Right cardiac atrium (tissue), 5 donors: Measurements from ENCODE around the gene FAM98C. TPM values are rescaled to one million over a fixed set of nuclear protein-coding genes. Genes with fewer than 3 reads are reported as not detected.

Experiments used
- ATAC-seq, 2 donors: fragments of 200-7000 bp; cut with Tn5 transposase; one replicate each; pipeline versions ENCODE4 v1.8.0 to v1.9.1; 2020; ENCODE audit warnings: moderate library complexity in 2 of 2, mild to moderate bottlenecking in 1 of 2
- DNase-seq, 3 donors: peaks; one replicate each; pipeline ENCODE4 v3.0.0-alpha.2; 2020
- H3K27ac ChIP-seq: one replicate; pipeline ENCODE4 v1.5.1; 2013; ENCODE audit warnings: mild to moderate bottlenecking, low read length, control low read depth, moderate library complexity
- H3K27me3 ChIP-seq: one replicate; pipeline ENCODE4 v1.6.1; 2013; ENCODE audit not compliant: control insufficient read depth, insufficient read depth
- H3K4me1 ChIP-seq: one replicate; pipeline ENCODE4 v1.6.1; 2013; ENCODE audit warnings: low read length; ENCODE audit not compliant: control insufficient read depth, insufficient read depth
- H3K4me3 ChIP-seq: one replicate; pipeline ENCODE4 v1.5.1; 2013; ENCODE audit warnings: low read length, control low read depth
- H3K9me3 ChIP-seq: one replicate; pipeline ENCODE4 v1.6.1; 2013; ENCODE audit warnings: low read length; ENCODE audit not compliant: control insufficient read depth
- WGBS: extraction: QIAGEN DNeasy Blood & Tissue Kit; methylation state at CpG from one replicate; pipeline ENCODE4 v1.1.7; 2013; 5-methylcytosine and 5-hydroxymethylcytosine counted together
- intact Hi-C, 4 donors: fragments of 100-400 bp; cut with DNase I; formaldehyde crosslinking; loops; one replicate each; pipeline versions ENCODE4 v1.11.0 to v1.14.0; 2022 to 2023
- polyA plus RNA-seq: library from polyadenylated mRNA; stranded (reverse); fragments of 200-250 nt; gene quantifications from one replicate; pipeline ENCODE4 v1.2.3, GENCODE V29; 2013
- total RNA-seq, 4 donors: library from RNA; stranded (reverse); fragmentation: NEBNext Ultra II Directional; extraction: Animal tissue kit (Norgen Biotek cat#: 25700); gene quantifications; one replicate each; pipeline ENCODE4 v1.2.1, GENCODE V29; 2021
- donor health status: healthy with polysubstance abuse.
- donor health status: DM: no; HTN: yes; CAD: no.
- donor health status: DM: no; HTN: no; CAD: no.
- donor health status: DM: no; HTN: yes; CAD: no; lungs with severe emphysema.
- donor health status: DM: yes; HTN: yes; CAD: no.

The FAM98C gene
- total and polyA plus RNA-seq, 5 donors, result 10.3 to 16.7 (median 11.6) TPM

DNA sequence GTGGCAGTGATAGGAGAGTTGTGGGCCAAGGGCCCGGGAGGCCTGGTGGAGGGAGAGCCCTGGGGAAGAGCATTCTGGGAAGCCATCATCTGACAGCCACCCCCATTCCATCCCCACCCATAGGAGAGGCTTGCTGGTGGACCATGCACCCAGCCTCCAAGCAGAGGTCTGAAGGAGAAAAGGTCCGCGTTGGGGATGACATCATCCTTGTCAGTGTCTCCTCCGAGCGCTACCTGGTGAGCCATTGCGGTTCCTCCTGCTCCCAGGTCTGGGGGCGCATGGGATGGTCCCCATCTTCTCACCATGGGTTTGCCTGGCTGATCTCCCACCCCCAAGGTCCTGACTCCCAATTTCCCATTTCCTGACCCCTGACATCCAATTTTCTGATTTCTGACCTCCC lies 41.1 kb downstream of the FAM98C start:
- intact Hi-C loops, result no loop called here
- no peak for ATAC-seq
- no peaks in the 10 kb centered on the region for H3K9me3 ChIP-seq
- no peak for DNase-seq
- H3K4me1 ChIP-seq, result no peaks in the 10 kb centered on the region
- no peaks in the 10 kb centered on the region for H3K27me3 ChIP-seq
- no peak overlapping the region for H3K4me3 ChIP-seq
- no peak overlapping the region for H3K27ac ChIP-seq
- 84% methylated on average over 7 of the region's 7 CpGs for WGBS

- Histone ChIP-seq H3K27ac (no peak overlapping the region), H3K4me3 (no peak overlapping the region), H3K4me1 (no peaks in the 10 kb centered on the region), H3K9me3 (no peaks in the 10 kb centered on the region), H3K27me3 (no peaks in the 10 kb centered on the region)
- DNase-seq, result no peak
- ATAC-seq, result no peak
- intact Hi-C loops, result no loop called here
- WGBS, result 95% methylated on average over 7 of the region's 7 CpGs
Measured at GRCh38 chr19:38445362-38445761, 42.5 kb downstream of the FAM98C start.

- Histone ChIP-seq H3K27me3 (no peaks in the 10 kb centered on the region), H3K4me3 (no peak overlapping the region), H3K9me3 (no peaks in the 10 kb centered on the region), H3K27ac (no peak overlapping the region), H3K4me1 (no peaks in the 10 kb centered on the region)
- ATAC-seq, result no peak
- intact Hi-C loops, result no loop called here
- 92% methylated on average over 9 of the region's 9 CpGs for WGBS
- no peak for DNase-seq
Measured at GRCh38 chr19:38448225-38448624, 45.3 kb downstream of the FAM98C start.

DNA sequence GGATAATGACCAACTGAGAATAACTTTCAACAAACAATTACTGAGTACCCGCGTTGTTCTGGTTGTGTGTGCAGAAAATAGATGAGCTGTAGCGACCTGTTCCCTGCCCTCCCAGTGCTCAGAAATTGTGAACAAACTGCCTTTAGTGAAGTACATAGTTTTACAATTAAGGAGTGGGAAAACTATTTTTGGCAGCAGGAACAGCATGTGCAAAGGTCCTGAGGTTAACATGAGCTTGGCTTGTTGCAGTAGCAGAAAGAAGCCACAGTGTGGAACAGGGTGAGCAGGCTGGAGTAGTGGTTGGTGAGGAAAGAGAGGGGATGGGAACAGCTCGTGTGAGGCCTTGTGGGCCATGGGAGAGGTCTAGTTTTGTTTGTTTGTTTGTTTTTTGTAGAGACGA lies 46.6 kb downstream of the FAM98C start:
- no peak for ATAC-seq
- intact Hi-C loops, result no loop called here
- Histone ChIP-seq H3K27ac (no peak overlapping the region), H3K4me3 (no peak overlapping the region), H3K9me3 (no peaks in the 10 kb centered on the region), H3K27me3 (no peaks in the 10 kb centered on the region), H3K4me1 (no peaks in the 10 kb centered on the region)
- no peak for DNase-seq
- 80% methylated on average over 5 of the region's 5 CpGs for WGBS

DNA sequence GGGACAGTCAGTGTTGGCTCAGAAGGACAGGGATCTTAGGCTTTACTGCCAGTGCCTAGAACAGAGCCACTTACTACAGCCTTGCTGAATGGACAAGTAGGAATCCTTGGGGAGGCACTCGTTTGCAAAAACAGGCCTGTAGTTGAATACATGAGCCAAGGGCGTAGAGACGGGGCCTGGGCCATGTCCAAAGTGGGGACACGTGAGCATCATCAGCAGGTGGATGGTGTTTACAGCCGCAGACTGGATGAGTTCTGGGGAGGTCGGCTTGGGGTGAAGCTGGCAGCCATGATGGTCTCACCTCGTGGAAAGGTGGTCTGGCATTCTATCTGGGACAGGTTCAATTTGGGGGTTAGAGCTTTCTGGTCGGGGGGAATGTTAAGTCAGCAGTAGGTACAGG lies 48.1 kb downstream of the FAM98C start:
- Histone ChIP-seq H3K27me3 (no peaks in the 10 kb centered on the region), H3K4me3 (no peak overlapping the region), H3K4me1 (no peaks in the 10 kb centered on the region), H3K27ac (no peak overlapping the region), H3K9me3 (no peaks in the 10 kb centered on the region)
- WGBS, result 79% methylated on average over 8 of the region's 8 CpGs
- intact Hi-C loops, result no loop called here
- DNase-seq (no peak), ATAC-seq (no peak)

DNA sequence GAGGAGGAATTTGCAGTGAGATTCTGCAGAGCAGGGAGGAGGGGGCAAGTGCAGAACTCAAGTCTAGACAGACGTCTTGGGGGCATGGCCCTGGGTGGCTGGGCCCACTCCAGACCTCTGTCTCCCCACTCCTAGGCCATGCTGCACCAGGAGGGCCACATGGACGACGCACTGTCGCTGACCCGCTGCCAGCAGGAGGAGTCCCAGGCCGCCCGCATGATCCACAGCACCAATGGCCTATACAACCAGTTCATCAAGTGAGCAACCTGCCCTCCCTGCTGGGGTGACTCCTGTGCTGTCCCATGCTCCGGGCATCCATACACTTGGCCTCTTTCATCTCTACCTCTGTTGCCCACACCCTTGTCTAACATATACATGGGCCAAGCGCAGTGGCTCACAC lies 48.7 kb downstream of the FAM98C start:
- WGBS, result 88% methylated on average over 9 of the region's 9 CpGs
- H3K27me3 ChIP-seq, result no peaks in the 10 kb centered on the region
- H3K27ac ChIP-seq, result no peak overlapping the region
- ATAC-seq, result peak in 1 of 2 donors; percentile 26
- intact Hi-C loops, result no loop called here
- H3K9me3 ChIP-seq, result no peaks in the 10 kb centered on the region
- H3K4me3 ChIP-seq, result no peak overlapping the region
- no peak for DNase-seq
- no peaks in the 10 kb centered on the region for H3K4me1 ChIP-seq

DNA sequence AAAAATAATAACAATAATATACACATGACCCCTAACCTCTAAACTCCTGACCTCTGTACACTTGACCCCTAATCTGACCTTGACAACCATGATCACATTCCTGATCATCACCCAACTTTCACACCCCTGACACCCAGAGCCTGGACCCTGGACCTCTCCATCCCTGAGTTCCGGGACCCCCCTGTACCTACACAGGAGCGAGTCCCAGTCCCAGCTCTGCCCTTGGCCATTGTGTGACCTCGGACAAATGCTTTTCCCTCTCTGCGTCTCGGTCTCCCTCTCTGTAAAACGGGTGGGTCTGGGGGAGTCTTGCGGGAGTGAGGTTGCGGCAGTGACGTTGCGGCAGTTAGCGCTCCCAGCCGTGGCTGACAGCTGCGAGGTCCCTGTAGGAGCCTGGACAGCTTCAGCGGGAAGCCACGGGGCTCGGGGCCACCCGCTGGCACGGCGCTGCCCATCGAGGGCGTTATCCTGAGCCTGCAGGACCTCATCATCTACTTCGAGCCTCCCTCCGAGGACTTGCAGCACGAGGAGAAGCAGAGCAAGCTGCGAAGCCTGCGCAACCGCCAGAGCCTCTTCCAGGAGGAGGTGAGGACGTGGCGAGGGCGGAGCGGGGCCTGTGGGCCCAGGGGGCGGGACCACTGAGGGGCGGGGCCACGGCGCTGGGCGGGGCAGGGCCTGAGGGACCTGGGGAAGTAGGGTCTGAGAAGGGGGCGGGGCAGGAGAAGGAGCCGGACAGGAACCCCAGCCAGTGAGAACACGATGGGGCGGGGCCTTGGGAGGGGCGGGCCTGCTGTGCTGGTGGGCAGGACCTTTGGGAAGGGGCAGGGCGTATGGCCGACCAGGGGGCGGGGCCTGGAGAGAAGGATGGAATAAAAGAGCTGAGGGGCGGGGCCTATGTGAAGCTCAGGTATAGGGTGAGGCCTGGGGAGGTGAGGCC lies 49.8 kb downstream of the FAM98C start:
- intact Hi-C loops, result no loop called here
- Histone ChIP-seq H3K27ac (no peak overlapping the region), H3K4me3 (no peak overlapping the region), H3K27me3 (no peaks in the 10 kb centered on the region), H3K4me1 (no peaks in the 10 kb centered on the region), H3K9me3 (no peaks in the 10 kb centered on the region)
- 62% methylated on average over 45 of the region's 45 CpGs for WGBS
- DNase-seq (peak; percentile 24 to 72 (median 58)), ATAC-seq (peak in 1 of 2 donors; percentile 30)

DNA sequence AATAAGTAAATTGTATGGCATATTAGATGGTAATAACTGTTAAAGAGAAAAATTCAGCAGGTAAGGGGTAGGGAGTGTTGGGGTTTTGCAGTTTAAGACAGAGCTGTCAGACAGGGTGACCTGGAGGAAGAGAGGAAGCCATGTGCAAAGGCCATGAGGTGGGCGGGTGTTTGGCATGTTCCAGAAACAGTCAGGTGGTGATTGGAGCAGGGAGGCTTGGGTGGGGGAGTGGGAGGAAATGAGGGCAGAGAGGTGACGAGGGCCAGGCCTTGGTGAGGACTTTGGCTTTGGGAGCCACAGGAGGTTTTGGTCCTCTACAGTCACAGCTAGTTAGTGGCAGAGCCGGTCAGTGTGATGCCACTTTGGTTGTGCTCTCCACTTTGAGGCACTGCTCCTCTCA lies 50.7 kb downstream of the FAM98C start:
- 71% methylated on average over 3 of the region's 3 CpGs for WGBS
- Histone ChIP-seq H3K4me3 (no peak overlapping the region), H3K9me3 (no peaks in the 10 kb centered on the region), H3K27me3 (no peaks in the 10 kb centered on the region), H3K27ac (no peak overlapping the region), H3K4me1 (no peaks in the 10 kb centered on the region)
- ATAC-seq (no peak), DNase-seq (no peak)
- intact Hi-C loops, result no loop called here

DNA sequence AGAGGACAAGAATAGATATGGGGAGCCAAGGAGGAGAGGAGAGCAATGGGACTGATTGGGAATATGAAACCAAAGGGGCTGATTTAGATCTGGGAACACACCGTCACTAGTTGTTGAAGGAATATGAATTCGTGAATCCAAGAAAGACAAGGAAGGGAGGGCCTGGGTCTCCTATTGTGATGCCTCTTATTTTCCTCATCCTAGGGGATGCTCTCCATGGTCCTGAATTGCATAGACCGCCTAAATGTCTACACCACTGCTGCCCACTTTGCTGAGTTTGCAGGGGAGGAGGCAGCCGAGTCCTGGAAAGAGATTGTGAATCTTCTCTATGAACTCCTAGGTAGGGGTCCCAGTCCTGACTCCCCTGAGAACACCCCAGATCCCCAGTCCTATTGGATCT lies 52.1 kb downstream of the FAM98C start:
- Histone ChIP-seq H3K27ac (no peak overlapping the region), H3K4me3 (no peak overlapping the region), H3K9me3 (no peaks in the 10 kb centered on the region), H3K4me1 (no peaks in the 10 kb centered on the region), H3K27me3 (no peaks in the 10 kb centered on the region)
- 46% methylated on average over 4 of the region's 4 CpGs for WGBS
- DNase-seq (no peak), ATAC-seq (no peak)
- intact Hi-C loops, result no loop called here

GRCh38 chr19:38457202-38457601 lies 54.3 kb downstream of the FAM98C start:
- no peak overlapping the region for H3K4me3 ChIP-seq
- H3K27me3 ChIP-seq, result no peaks in the 10 kb centered on the region
- H3K27ac ChIP-seq, result no peak overlapping the region
- 34% methylated on average over 5 of the region's 5 CpGs for WGBS
- intact Hi-C loops, result no loop called here
- DNase-seq, result no peak
- ATAC-seq, result no peak
- no peaks in the 10 kb centered on the region for H3K4me1 ChIP-seq
- no peaks in the 10 kb centered on the region for H3K9me3 ChIP-seq

- no peak for DNase-seq
- no peak overlapping the region for H3K27ac ChIP-seq
- H3K4me3 ChIP-seq, result no peak overlapping the region
- H3K9me3 ChIP-seq, result no peaks in the 10 kb centered on the region
- WGBS, result 88% methylated on average over 15 of the region's 15 CpGs
- no peak for ATAC-seq
- intact Hi-C loops, result no loop called here
- H3K4me1 ChIP-seq, result no peaks in the 10 kb centered on the region
- no peaks in the 10 kb centered on the region for H3K27me3 ChIP-seq
Measured at GRCh38 chr19:38457690-38458405, 55.0 kb downstream of the FAM98C start.
